HG03196 (cell line): ENCODE data around the gene GAK.

Experiments
- ATAC-seq: cut with Tn5 transposase; IDR thresholded peaks from one replicate; pipeline ENCODE4 v1.9.1; 2021; ENCODE audit not compliant: unreplicated experiment

Gene GAK

GRCh38 chr4:892780-893179, 39.3 kb downstream of the GAK start:
- ATAC-seq, result no peak

GRCh38 chr4:891747-892146, 40.4 kb downstream of the GAK start:
- no peak for ATAC-seq

- ATAC-seq, result no peak
Measured at GRCh38 chr4:890036-890695, 42.0 kb downstream of the GAK start.

GRCh38 chr4:889516-889915, 42.6 kb downstream of the GAK start:
- ATAC-seq, result no peak

- ATAC-seq, result no peak
Measured at GRCh38 chr4:888029-888428, 44.1 kb downstream of the GAK start.

GRCh38 chr4:887034-887763, 44.9 kb downstream of the GAK start:
- no peak for ATAC-seq

- ATAC-seq, result no peak
Measured at GRCh38 chr4:886244-886643, 45.9 kb downstream of the GAK start.

- no peak for ATAC-seq
Measured at GRCh38 chr4:885353-885752, 46.8 kb downstream of the GAK start.

- no peak for ATAC-seq
Measured at GRCh38 chr4:884896-885295, 47.2 kb downstream of the GAK start.

GRCh38 chr4:884259-884658, 47.9 kb downstream of the GAK start:
- no peak for ATAC-seq

GRCh38 chr4:883377-884095, 48.6 kb downstream of the GAK start:
- no peak for ATAC-seq

- no peak for ATAC-seq
Measured at GRCh38 chr4:882646-883045, 49.5 kb downstream of the GAK start.

GRCh38 chr4:881709-882108, 50.4 kb downstream of the GAK start:
- no peak for ATAC-seq

- ATAC-seq, result no peak
Measured at GRCh38 chr4:880684-881405, 51.3 kb downstream of the GAK start.

- no peak for ATAC-seq
Measured at GRCh38 chr4:879729-880077, 52.4 kb downstream of the GAK start.

- no peak for ATAC-seq
Measured at GRCh38 chr4:878796-879728, 53.1 kb downstream of the GAK start.

- no peak for ATAC-seq
Measured at GRCh38 chr4:877502-877901, 54.6 kb downstream of the GAK start.

GRCh38 chr4:876780-877179, 55.3 kb downstream of the GAK start:
- no peak for ATAC-seq

GRCh38 chr4:875818-876423, 56.2 kb downstream of the GAK start:
- ATAC-seq, result no peak
